HCT116 (cell line): ENCODE results near the gene COL16A1. TPM values are rescaled to one million over a fixed set of nuclear protein-coding genes. Genes with fewer than 3 reads are reported as not detected.

Source experiments
- ATAC-seq: fragments of 200-7000 bp; cut with Tn5 transposase; 2 replicates; pipeline ENCODE4 v1.9.1; 2020; ENCODE audit warnings: mild to moderate bottlenecking, moderate library complexity
- BruUV-seq: library from RNA; stranded (reverse); fragments of 400-500 nt; replicated peaks from 2 replicates; lab custom pipeline; 2021; lab: Mats Ljungman, UMichigan
- CTCF ChIA-PET: fragments of 300-600 bp; sonication (Branson Sonifier 250); formaldehyde crosslinking; loops from one replicate; lab custom pipeline; 2021; ENCODE audit warnings: antibody characterized with exemption; lab: Charles Lee
- POLR2A ChIA-PET: fragments of 300-600, 350-600 bp; sonication (Branson Sonifier 250); formaldehyde crosslinking; loops from one replicate; lab custom pipeline; 2021; ENCODE audit warnings: antibody characterized with exemption; lab: Charles Lee
- RAD21 ChIA-PET, 2 experiments: fragments of 300-600 bp; sonication (Branson Sonifier 250); formaldehyde crosslinking; loops; one replicate each; lab custom pipeline; 2023; ENCODE audit warnings: low total read pairs in 2 of 2; ENCODE audit not compliant: uncharacterized antibody in 2 of 2, unreplicated experiment in 2 of 2, low non-redundant PET in 1 of 2; lab: Charles Lee
- DNase-seq: peaks from one replicate; pipeline ENCODE4 v3.0.0-alpha.2; 2010; ENCODE audit warnings: low read depth, low spot score
- H2AFZ ChIP-seq: fragments of 200-600 bp; shearing (Covaris generic), sonication (generic); 2 replicates; pipeline ENCODE4 v1.6.1; 2017; ENCODE audit warnings: low read depth, mixed run types, mixed read lengths, antibody characterized with exemption, low read length; ENCODE audit not compliant: poor library complexity, severe bottlenecking
- H3K27ac ChIP-seq: 2 replicates; pipeline ENCODE4 v1.5.1; 2012; ENCODE audit warnings: low read depth, low read length
- H3K27me3 ChIP-seq: fragments of 200-600 bp; sonication (generic); 2 replicates; pipeline ENCODE4 v1.6.1; 2016; ENCODE audit warnings: mixed run types, low read length, mixed read lengths; ENCODE audit not compliant: insufficient read depth
- H3K36me3 ChIP-seq, 2 experiments: fragments of 200-500 bp in 1 of 2; fragments of 200-600 bp in 1 of 2; sonication (Bioruptor generic) in 1 of 2; sonication (generic) in 1 of 2; 2 replicates each; pipeline versions ENCODE4 v1.5.1 to v1.6.1; 2014 to 2016; ENCODE audit warnings: low read length in 2 of 2, inconsistent platforms in 1 of 2, mixed read lengths in 1 of 2, mixed run types in 1 of 2; ENCODE audit not compliant: insufficient read depth in 2 of 2, control insufficient read depth in 1 of 2
- H3K4me1 ChIP-seq, 2 experiments: fragments of 200-600 bp in 1 of 2; sonication (generic) in 1 of 2; 2 replicates each; pipeline versions ENCODE4 v1.5.1 to v1.6.1; 2012 to 2017; ENCODE audit warnings: low read length in 2 of 2, inconsistent platforms in 1 of 2, mild to moderate bottlenecking in 1 of 2, mixed read lengths in 1 of 2, mixed run types in 1 of 2, moderate library complexity in 1 of 2; ENCODE audit not compliant: insufficient read depth in 2 of 2, control insufficient read depth in 1 of 2
- H3K4me2 ChIP-seq: fragments of 200-600 bp; sonication (generic); 2 replicates; pipeline ENCODE4 v1.6.1; 2017; ENCODE audit warnings: mixed run types, low read length, mixed read lengths
- H3K4me3 ChIP-seq, 2 experiments: fragments of 200-600 bp in 1 of 2; sonication (generic) in 1 of 2; replicated peaks in 1 of 2; 2 replicates each; pipeline ENCODE4 v1.5.1; 2011 to 2016; ENCODE audit warnings: low read length in 2 of 2, control low read depth in 1 of 2, low read depth in 1 of 2, mild to moderate bottlenecking in 1 of 2, mixed read lengths in 1 of 2, mixed run types in 1 of 2
- H3K79me2 ChIP-seq: fragments of 200-600 bp; sonication (generic); 2 replicates; pipeline ENCODE4 v1.6.1; 2017; ENCODE audit warnings: mild to moderate bottlenecking, mixed run types, low read length, moderate library complexity, mixed read lengths; ENCODE audit not compliant: insufficient read depth
- H3K9ac ChIP-seq: fragments of 200-600 bp; sonication (generic); 2 replicates; pipeline ENCODE4 v1.6.1; 2016; ENCODE audit warnings: low read length, mixed read lengths
- H3K9me2 ChIP-seq: fragments of 200-600 bp; sonication (generic), shearing (Covaris generic); 2 replicates; pipeline ENCODE4 v1.6.1; 2017; ENCODE audit warnings: mixed run types, mild to moderate bottlenecking, moderate library complexity; ENCODE audit not compliant: insufficient read depth
- H3K9me3 ChIP-seq, 2 experiments: fragments of 200-500 bp in 1 of 2; fragments of 200-600 bp in 1 of 2; sonication (Bioruptor generic) in 1 of 2; sonication (generic) in 1 of 2; 2 replicates each; pipeline ENCODE4 v1.6.1; 2014 to 2017; ENCODE audit warnings: low read length in 2 of 2, mixed read lengths in 2 of 2, inconsistent platforms in 1 of 2, low read depth in 1 of 2, mild to moderate bottlenecking in 1 of 2, mixed run types in 1 of 2, moderate library complexity in 1 of 2; ENCODE audit not compliant: control insufficient read depth in 1 of 2, insufficient read depth in 1 of 2
- H4K20me1 ChIP-seq: fragments of 200-600 bp; sonication (generic), shearing (Covaris generic); 2 replicates; pipeline ENCODE4 v1.6.1; 2017; ENCODE audit warnings: mixed run types, mild to moderate bottlenecking, moderate library complexity; ENCODE audit not compliant: insufficient read depth
- CEBPB ChIP-seq: IDR thresholded peaks from 2 replicates; pipeline ENCODE4 v1.6.1; 2012; ENCODE audit warnings: low read depth
- ELF1 ChIP-seq: IDR thresholded peaks from 2 replicates; pipeline ENCODE4 v1.6.1; 2012; ENCODE audit warnings: low read depth, borderline replicate concordance
- FOSL1 ChIP-seq: IDR thresholded peaks from 2 replicates; pipeline ENCODE4 v1.6.1; 2012; ENCODE audit warnings: low read depth
- RAD21 ChIP-seq: IDR thresholded peaks from 2 replicates; pipeline ENCODE4 v1.6.1; 2012; ENCODE audit warnings: low read depth, mild to moderate bottlenecking
- SIN3A ChIP-seq: IDR thresholded peaks from 2 replicates; pipeline ENCODE4 v1.6.1; 2012; ENCODE audit warnings: low read depth
- YY1 ChIP-seq: IDR thresholded peaks from 2 replicates; pipeline ENCODE4 v1.6.1; 2011; ENCODE audit warnings: low read length, low read depth, moderate library complexity, mild to moderate bottlenecking; ENCODE audit not compliant: insufficient replicate concordance; ENCODE audit errors: extremely low read depth
- intact Hi-C: fragments of 100-400 bp; cut with micrococcal nuclease; formaldehyde crosslinking; loops from 2 replicates; pipeline ENCODE4 v1.10.0; 2022
- total RNA-seq: library from RNA; stranded (reverse); gene quantifications from one replicate; pipeline ENCODE4 v1.2.1, GENCODE V29; 2021; ENCODE audit not compliant: unreplicated experiment
- TF ChIP-seq, protein P1 (sequence below): IDR thresholded peaks from 2 replicates; pipeline ENCODE4 v1.6.1; 2012
- TF ChIP-seq, protein P2 (sequence below): IDR thresholded peaks from 2 replicates; pipeline ENCODE4 v1.6.1; 2011; ENCODE audit warnings: mild to moderate bottlenecking, low read length, moderate library complexity; ENCODE audit not compliant: insufficient replicate concordance; ENCODE audit errors: extremely low read depth

Gene COL16A1
- total RNA-seq, 1 experiment from 2014 or later = 2.2 TPM

- H3K9me3 ChIP-seq = no peaks in the 10 kb centered on the region
- no peak overlapping the region for H2AFZ ChIP-seq
- H4K20me1 ChIP-seq = no peaks in the 10 kb centered on the region
- no peaks in the 10 kb centered on the region for H3K9me2 ChIP-seq
- no peak overlapping the region for H3K27ac ChIP-seq
- no peaks in the 10 kb centered on the region for H3K27me3 ChIP-seq
- BruUV-seq = no TSS peak
- ATAC-seq (no peak), DNase-seq (no peak)
- intact Hi-C loops = no loop called here
- H3K4me2 ChIP-seq = no peak overlapping the region
- H3K79me2 ChIP-seq = peaks cover 24% of the 10 kb centered on the region
- no peaks in the 10 kb centered on the region for H3K4me1 ChIP-seq
- H3K4me3 ChIP-seq = no peak overlapping the region
- H3K9ac ChIP-seq = no peak overlapping the region
- ChIA-PET CTCF (interaction anchor here (0.7 to 1.7 kb wide), 6 partner anchors 10 to 236 kb away, joined by 3 to 5 read pairs (median 4); partner anchors contain the start of gene PEF1), RAD21 (no interaction called here), POLR2A (interaction anchor here (1.7 kb wide), 1 partner anchor 12 kb away, joined by 5 read pairs; the partner anchor contains the start of gene PEF1)
- TF ChIP-seq, protein P1, sequence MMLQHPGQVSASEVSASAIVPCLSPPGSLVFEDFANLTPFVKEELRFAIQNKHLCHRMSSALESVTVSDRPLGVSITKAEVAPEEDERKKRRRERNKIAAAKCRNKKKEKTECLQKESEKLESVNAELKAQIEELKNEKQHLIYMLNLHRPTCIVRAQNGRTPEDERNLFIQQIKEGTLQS = no peak
- no peak for TF ChIP-seq CEBPB
- no peak for TF ChIP-seq SIN3A
- TF ChIP-seq RAD21 = no peak
- no peak for TF ChIP-seq YY1
- TF ChIP-seq FOSL1 = no peak
- no peak for TF ChIP-seq ELF1
- TF ChIP-seq, protein P2, sequence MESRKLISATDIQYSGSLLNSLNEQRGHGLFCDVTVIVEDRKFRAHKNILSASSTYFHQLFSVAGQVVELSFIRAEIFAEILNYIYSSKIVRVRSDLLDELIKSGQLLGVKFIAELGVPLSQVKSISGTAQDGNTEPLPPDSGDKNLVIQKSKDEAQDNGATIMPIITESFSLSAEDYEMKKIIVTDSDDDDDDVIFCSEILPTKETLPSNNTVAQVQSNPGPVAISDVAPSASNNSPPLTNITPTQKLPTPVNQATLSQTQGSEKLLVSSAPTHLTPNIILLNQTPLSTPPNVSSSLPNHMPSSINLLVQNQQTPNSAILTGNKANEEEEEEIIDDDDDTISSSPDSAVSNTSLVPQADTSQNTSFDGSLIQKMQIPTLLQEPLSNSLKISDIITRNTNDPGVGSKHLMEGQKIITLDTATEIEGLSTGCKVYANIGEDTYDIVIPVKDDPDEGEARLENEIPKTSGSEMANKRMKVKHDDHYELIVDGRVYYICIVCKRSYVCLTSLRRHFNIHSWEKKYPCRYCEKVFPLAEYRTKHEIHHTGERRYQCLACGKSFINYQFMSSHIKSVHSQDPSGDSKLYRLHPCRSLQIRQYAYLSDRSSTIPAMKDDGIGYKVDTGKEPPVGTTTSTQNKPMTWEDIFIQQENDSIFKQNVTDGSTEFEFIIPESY = no peak
- peaks cover 9 to 43% of the 10 kb centered on the region in 2 experiments; a peak in 3 of 4 replicates for H3K36me3 ChIP-seq
These were observed 71.2 kb downstream of the COL16A1 start for GRCh38 chr1:31632649-31633048.
